Prostate gland (tissue), 2 donors: Measurements from ENCODE around the gene CYB5B.

ENCODE experiments used
- CTCF ChIP-seq, 4 experiments: fragments of 200-600 bp in 2 of 4; fragments of 450-650 bp in 2 of 4; sonication (generic) in 2 of 4; IDR thresholded peaks; 1 replicate in 3 of 4; 2 replicates in 1 of 4; pipeline ENCODE4 v1.5.1; 2016 to 2019; ENCODE audit warnings: antibody characterized with exemption in 4 of 4, mild to moderate bottlenecking in 2 of 4, moderate library complexity in 2 of 4
- POLR2A ChIP-seq: fragments of 450-650 bp; IDR thresholded peaks from one replicate; pipeline ENCODE4 v1.6.1; 2016; ENCODE audit warnings: antibody characterized with exemption, mild to moderate bottlenecking

DNA sequence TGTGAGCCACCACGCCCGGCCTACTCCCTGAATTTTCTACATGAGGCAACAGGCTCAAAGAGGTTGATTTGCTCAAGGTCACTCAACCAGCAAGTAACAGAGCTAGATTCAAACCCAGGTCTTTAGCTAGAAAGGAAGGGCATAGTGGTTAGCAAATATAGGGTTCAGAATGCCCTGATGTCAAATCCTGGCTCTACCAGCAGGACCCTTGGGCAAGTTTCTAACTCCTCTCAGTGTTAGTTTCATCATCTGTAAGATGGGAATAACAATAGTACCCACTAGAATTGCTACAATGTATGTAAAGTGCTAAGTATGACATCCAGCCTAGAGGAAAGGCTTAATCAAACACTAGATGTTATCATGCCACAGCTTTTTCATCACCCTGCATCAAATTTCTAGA is 19.1 kb upstream of the CYB5B start:
- TF ChIP-seq POLR2A (no peak), CTCF (IDR thresholded peaks at IDR 0.05) (no peak)
